ENCODE measurements around the gene URB2.

The URB2 gene

GRCh38 chr1:229645324-229645993 lies 19.4 kb downstream of the URB2 start:
- H3K4me3 ChIP-seq (ENCODE audit: low read depth, low read length), result no peak overlapping the region
- TF ChIP-seq, protein P1, sequence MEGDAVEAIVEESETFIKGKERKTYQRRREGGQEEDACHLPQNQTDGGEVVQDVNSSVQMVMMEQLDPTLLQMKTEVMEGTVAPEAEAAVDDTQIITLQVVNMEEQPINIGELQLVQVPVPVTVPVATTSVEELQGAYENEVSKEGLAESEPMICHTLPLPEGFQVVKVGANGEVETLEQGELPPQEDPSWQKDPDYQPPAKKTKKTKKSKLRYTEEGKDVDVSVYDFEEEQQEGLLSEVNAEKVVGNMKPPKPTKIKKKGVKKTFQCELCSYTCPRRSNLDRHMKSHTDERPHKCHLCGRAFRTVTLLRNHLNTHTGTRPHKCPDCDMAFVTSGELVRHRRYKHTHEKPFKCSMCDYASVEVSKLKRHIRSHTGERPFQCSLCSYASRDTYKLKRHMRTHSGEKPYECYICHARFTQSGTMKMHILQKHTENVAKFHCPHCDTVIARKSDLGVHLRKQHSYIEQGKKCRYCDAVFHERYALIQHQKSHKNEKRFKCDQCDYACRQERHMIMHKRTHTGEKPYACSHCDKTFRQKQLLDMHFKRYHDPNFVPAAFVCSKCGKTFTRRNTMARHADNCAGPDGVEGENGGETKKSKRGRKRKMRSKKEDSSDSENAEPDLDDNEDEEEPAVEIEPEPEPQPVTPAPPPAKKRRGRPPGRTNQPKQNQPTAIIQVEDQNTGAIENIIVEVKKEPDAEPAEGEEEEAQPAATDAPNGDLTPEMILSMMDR (conservative IDR thresholded peaks at IDR 0.05; ENCODE audit: low read depth, low read length), result no peak
- no peak for DNase-seq (ENCODE audit: low read depth)

GRCh38 chr1:229648406-229648805 lies 22.4 kb downstream of the URB2 start:
- DNase-seq (ENCODE audit: low read depth), result no peak
- TF ChIP-seq, protein P1 (conservative IDR thresholded peaks at IDR 0.05; ENCODE audit: low read depth, low read length), result no peak
- no peak overlapping the region for H3K4me3 ChIP-seq (ENCODE audit: low read depth, low read length)

- no peak overlapping the region for H3K4me3 ChIP-seq (ENCODE audit: low read depth, low read length)
- no peak for DNase-seq (ENCODE audit: low read depth)
- TF ChIP-seq, protein P1 (conservative IDR thresholded peaks at IDR 0.05; ENCODE audit: low read depth, low read length), result no peak
These were observed 24.0 kb downstream of the URB2 start for GRCh38 chr1:229650045-229650444.

DNA sequence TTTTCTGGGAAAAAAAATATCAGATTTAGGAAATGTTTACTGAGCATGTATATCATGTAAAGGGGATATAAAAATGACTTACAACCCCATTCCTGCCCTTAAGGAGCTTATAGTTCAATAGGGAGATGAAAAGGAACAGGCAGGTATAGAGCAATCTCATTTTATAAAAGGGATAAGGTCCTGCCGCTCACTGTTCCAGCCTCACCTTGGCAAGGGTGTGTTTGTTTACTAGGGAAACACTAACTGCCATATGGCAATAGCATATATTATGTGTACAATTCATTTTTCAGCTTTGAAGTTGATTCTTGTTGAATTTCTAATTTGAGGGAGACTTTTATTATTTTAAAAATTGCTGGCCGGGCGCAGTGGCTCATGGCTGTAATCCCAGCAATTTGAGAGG lies 25.5 kb downstream of the URB2 start:
- TF ChIP-seq, protein P1 (conservative IDR thresholded peaks at IDR 0.05; ENCODE audit: low read depth, low read length), result no peak
- DNase-seq (ENCODE audit: low read depth), result no peak
- no peak overlapping the region for H3K4me3 ChIP-seq (ENCODE audit: low read depth, low read length)

- no peak for DNase-seq (ENCODE audit: low read depth)
- H3K4me3 ChIP-seq (ENCODE audit: low read depth, low read length), result no peak overlapping the region
- TF ChIP-seq, protein P1 (conservative IDR thresholded peaks at IDR 0.05; ENCODE audit: low read depth, low read length), result no peak
These were observed 27.4 kb downstream of the URB2 start for GRCh38 chr1:229653420-229653819.

DNA sequence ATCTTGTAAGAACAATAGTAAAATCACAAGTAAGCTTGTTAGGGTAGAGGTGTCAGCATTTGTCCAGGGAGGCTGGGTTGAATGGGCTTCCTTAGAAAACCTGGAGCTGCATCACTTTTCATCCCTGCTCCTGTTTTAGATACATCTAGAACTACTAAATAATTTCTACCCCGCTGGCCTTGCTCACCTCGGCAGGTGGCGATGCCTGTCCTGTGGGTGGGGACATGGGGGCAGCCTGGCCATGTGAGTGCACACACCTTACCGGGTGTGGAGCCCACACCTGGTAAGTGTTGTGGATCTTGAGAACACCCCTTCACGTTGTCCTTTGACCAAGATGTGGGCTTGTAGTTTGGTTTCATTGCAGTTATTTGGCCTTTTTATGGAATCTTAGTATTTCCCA lies 29.7 kb downstream of the URB2 start:
- TF ChIP-seq, protein P1 (conservative IDR thresholded peaks at IDR 0.05; ENCODE audit: low read depth, low read length), result no peak

More for the DNA sequence above, 29.7 kb downstream of the URB2 start:
- DNase-seq (ENCODE audit: low read depth), result no peak
- no peak overlapping the region for H3K4me3 ChIP-seq (ENCODE audit: low read depth, low read length)

All from choroid plexus epithelial cell (primary cell).